H9 (cell line): ENCODE measurements around the gene MINAR1. TPM values are rescaled to one million over a fixed set of nuclear protein-coding genes. Genes with fewer than 3 reads are reported as not detected.

Experiments used
- DNase-seq: peaks from one replicate; pipeline ENCODE4 v3.0.0-alpha.2; 2017
- H2AFZ ChIP-seq: one replicate; pipeline ENCODE4 v1.6.1; 2013; ENCODE audit warnings: mild to moderate bottlenecking, low read length, control low read depth, moderate library complexity
- H2AK5ac ChIP-seq: 2 replicates; pipeline ENCODE4 v1.6.1; 2013; ENCODE audit warnings: low read length, control low read depth, mixed read lengths; ENCODE audit not compliant: insufficient read length
- H2BK120ac ChIP-seq: one replicate; pipeline ENCODE4 v1.6.1; 2013; ENCODE audit warnings: low read depth, mild to moderate bottlenecking, low read length, control low read depth, inconsistent platforms; ENCODE audit not compliant: poor library complexity, severe bottlenecking
- H2BK12ac ChIP-seq: 2 replicates; pipeline ENCODE4 v1.6.1; 2013; ENCODE audit warnings: low read length, control low read depth, mixed read lengths, low read depth; ENCODE audit not compliant: insufficient read length
- H2BK15ac ChIP-seq: 2 replicates; pipeline ENCODE4 v1.6.1; 2013; ENCODE audit warnings: low read depth, low read length, control low read depth
- H2BK20ac ChIP-seq: one replicate; pipeline ENCODE4 v1.6.1; 2013; ENCODE audit warnings: low read depth, mild to moderate bottlenecking, low read length, control low read depth, inconsistent platforms; ENCODE audit not compliant: poor library complexity, severe bottlenecking
- H2BK5ac ChIP-seq: 2 replicates; pipeline ENCODE4 v1.6.1; 2013; ENCODE audit warnings: low read length, control low read depth, mixed read lengths; ENCODE audit not compliant: insufficient read length
- H3K14ac ChIP-seq: 2 replicates; pipeline ENCODE4 v1.6.1; 2013; ENCODE audit warnings: low read length, control low read depth; ENCODE audit not compliant: insufficient read depth
- H3K18ac ChIP-seq: 2 replicates; pipeline ENCODE4 v1.6.1; 2013; ENCODE audit warnings: low read depth, mild to moderate bottlenecking, mixed read lengths, low read length, control low read depth; ENCODE audit not compliant: insufficient read length
- H3K23ac ChIP-seq: 2 replicates; pipeline ENCODE4 v1.6.1; 2013; ENCODE audit warnings: low read length, control low read depth, mixed read lengths, low read depth; ENCODE audit not compliant: insufficient read length
- H3K23me2 ChIP-seq: 2 replicates; pipeline ENCODE4 v1.6.1; 2013; ENCODE audit warnings: low read depth, mild to moderate bottlenecking, mixed read lengths, low read length, control low read depth; ENCODE audit not compliant: insufficient read length, poor library complexity, severe bottlenecking
- H3K27ac ChIP-seq: 2 replicates; pipeline ENCODE4 v1.5.1; 2013; ENCODE audit warnings: low read length, control low read depth, mixed read lengths, low read depth; ENCODE audit not compliant: insufficient read length
- H3K27me3 ChIP-seq: 2 replicates; pipeline ENCODE4 v1.6.1; 2013; ENCODE audit warnings: low read length, control low read depth, inconsistent platforms; ENCODE audit not compliant: insufficient read depth
- H3K4ac ChIP-seq: 2 replicates; pipeline ENCODE4 v1.6.1; 2013; ENCODE audit warnings: low read depth, mild to moderate bottlenecking, control low read depth, inconsistent platforms, low read length, moderate library complexity
- H3K4me1 ChIP-seq: 2 replicates; pipeline ENCODE4 v1.6.1; 2013; ENCODE audit warnings: low read length, control low read depth, inconsistent platforms; ENCODE audit not compliant: insufficient read depth
- H3K4me2 ChIP-seq: 2 replicates; pipeline ENCODE4 v1.6.1; 2013; ENCODE audit warnings: low read length, control low read depth, mixed read lengths; ENCODE audit not compliant: insufficient read length, insufficient read depth
- H3K56ac ChIP-seq: 2 replicates; pipeline ENCODE4 v1.6.1; 2013; ENCODE audit warnings: low read depth, mild to moderate bottlenecking, mixed read lengths, low read length, control low read depth; ENCODE audit not compliant: insufficient read length
- H3K79me1 ChIP-seq: 2 replicates; pipeline ENCODE4 v1.6.1; 2013; ENCODE audit warnings: low read depth, mild to moderate bottlenecking, moderate library complexity, low read length, control low read depth, inconsistent platforms; ENCODE audit not compliant: insufficient read depth, poor library complexity, severe bottlenecking
- H3K79me2 ChIP-seq: 2 replicates; pipeline ENCODE4 v1.6.1; 2013; ENCODE audit warnings: low read length, control low read depth, inconsistent platforms; ENCODE audit not compliant: insufficient read depth
- H3K9ac ChIP-seq: 2 replicates; pipeline ENCODE4 v1.6.1; 2013; ENCODE audit warnings: low read length, control low read depth, mixed read lengths; ENCODE audit not compliant: insufficient read length; ENCODE audit errors: extremely low read depth
- H3K9me3 ChIP-seq: one replicate; pipeline ENCODE4 v1.6.1; 2013; ENCODE audit warnings: low read depth, low read length, inconsistent platforms; ENCODE audit not compliant: control insufficient read depth
- H3T11ph ChIP-seq: one replicate; pipeline ENCODE4 v1.6.1; 2013; ENCODE audit warnings: mild to moderate bottlenecking, low read length, control low read depth, inconsistent platforms
- H4K20me1 ChIP-seq: one replicate; pipeline ENCODE4 v1.6.1; 2013; ENCODE audit not compliant: control insufficient read depth, insufficient read length, insufficient read depth
- H4K5ac ChIP-seq: 2 replicates; pipeline ENCODE4 v1.6.1; 2013; ENCODE audit warnings: low read depth, mild to moderate bottlenecking, mixed read lengths, low read length, control low read depth; ENCODE audit not compliant: insufficient read length
- H4K8ac ChIP-seq: replicated peaks from 2 replicates; pipeline ENCODE4 v1.6.1; 2013; ENCODE audit warnings: low read length, control low read depth, mixed read lengths, low read depth; ENCODE audit not compliant: insufficient read length
- H4K91ac ChIP-seq: 2 replicates; pipeline ENCODE4 v1.6.1; 2013; ENCODE audit warnings: low read depth, mild to moderate bottlenecking, moderate library complexity, mixed read lengths, low read length, control low read depth; ENCODE audit not compliant: insufficient read length
- H3K27ac Mint-ChIP-seq, 3 experiments: 2 replicates in 2 of 3; 3 replicates in 1 of 3; pipeline ENCODE4 v1.8.0; 2020 to 2021; ENCODE audit warnings: mixed read lengths in 3 of 3, mild to moderate bottlenecking in 1 of 3, moderate library complexity in 1 of 3
- H3K27me3 Mint-ChIP-seq: 2 replicates; pipeline ENCODE4 v1.8.0; 2021; ENCODE audit warnings: low read depth, mild to moderate bottlenecking, moderate library complexity, mixed read lengths
- H3K36me3 Mint-ChIP-seq, 3 experiments: 2 replicates in 2 of 3; 3 replicates in 1 of 3; pipeline ENCODE4 v1.8.0; 2020 to 2021; ENCODE audit warnings: low read depth in 3 of 3, mixed read lengths in 3 of 3; ENCODE audit not compliant: insufficient read depth in 1 of 3
- H3K4me1 Mint-ChIP-seq, 2 experiments: 2 replicates each; pipeline ENCODE4 v1.8.0; 2020; ENCODE audit warnings: mixed read lengths in 2 of 2
- H3K4me3 Mint-ChIP-seq, 2 experiments: 2 replicates in 1 of 2; 3 replicates in 1 of 2; pipeline ENCODE4 v1.8.0; 2020 to 2021; ENCODE audit warnings: mild to moderate bottlenecking in 2 of 2, mixed read lengths in 2 of 2, moderate library complexity in 1 of 2
- H3K9me3 Mint-ChIP-seq, 2 experiments: 2 replicates in 1 of 2; 3 replicates in 1 of 2; pipeline ENCODE4 v1.8.0; 2020; ENCODE audit warnings: mild to moderate bottlenecking in 2 of 2, mixed read lengths in 2 of 2, moderate library complexity in 1 of 2
- CTCF ChIP-seq: fragments of 200-600 bp; sonication (generic); conservative IDR thresholded peaks from 3 replicates; pipeline ENCODE4 v1.8.0; 2021; ENCODE audit warnings: antibody characterized with exemption, mild to moderate bottlenecking
- WGBS: extraction: QIAGEN DNeasy Blood & Tissue Kit; methylation state at CpG from one replicate; pipeline ENCODE4 v1.1.7; 2013; ENCODE audit warnings: missing lambda C conversion rate, low lambda C conversion rate, mixed read lengths; ENCODE audit not compliant: insufficient read length; ENCODE audit errors: extremely low coverage; 5-methylcytosine and 5-hydroxymethylcytosine counted together
- total RNA-seq: library from RNA; stranded (reverse); gene quantifications from 2 replicates; pipeline ENCODE4 v1.2.1, GENCODE V29; 2021

The MINAR1 gene
- total RNA-seq, 1 experiment from 2014 or later: 0.74 TPM

- no peak for TF ChIP-seq CTCF
- DNase-seq: no peak
- H3K27ac Mint-ChIP-seq: peak overlapping the region in 1 of 3 experiments; percentile 62; a peak in 1 of 7 replicates
These were observed 20.1 kb upstream of the MINAR1 start for GRCh38 chr15:79412010-79412409.

More at GRCh38 chr15:79412010-79412409, 20.1 kb upstream of the MINAR1 start:
- Mint-ChIP-seq H3K36me3 (peaks cover 0 to 2% (median 0%) of the 10 kb centered on the region in 3 experiments; a peak in 2 of 7 replicates), H3K4me1 (peaks cover 11 to 26% of the 10 kb centered on the region in 2 experiments), H3K27me3 (no peaks in the 10 kb centered on the region), H3K9me3 (no peaks in the 10 kb centered on the region), H3K4me3 (no peak overlapping the region)
- Histone ChIP-seq H3K14ac (no peak overlapping the region), H3K9ac (no peak overlapping the region), H3T11ph (no peak overlapping the region), H3K79me2 (no peaks in the 10 kb centered on the region), H3K27ac (no peak overlapping the region), H3K27me3 (no peaks in the 10 kb centered on the region), H3K9me3 (no peaks in the 10 kb centered on the region), H4K8ac (no peak overlapping the region), H3K4me1 (peaks cover 2% of the 10 kb centered on the region; the same call in 1 of the 2 replicates), H3K18ac (no peak overlapping the region), H4K5ac (no peak overlapping the region), H3K79me1 (no peaks in the 10 kb centered on the region), H2BK20ac (no peak overlapping the region), H3K23me2 (no peaks in the 10 kb centered on the region), H3K4ac (no peak overlapping the region), H3K23ac (no peak overlapping the region), H4K91ac (no peak overlapping the region), H2BK12ac (no peak overlapping the region), H3K56ac (no peak overlapping the region), H3K4me2 (no peak overlapping the region), H4K20me1 (no peaks in the 10 kb centered on the region), H2BK15ac (no peak overlapping the region), H2BK5ac (no peak overlapping the region), H2AK5ac (no peak overlapping the region), H2AFZ (no peak overlapping the region), H2BK120ac (no peak overlapping the region)
- no CpG with 5 or more reads among the region's 3 CpGs for WGBS
